DND-41 (cell line): ENCODE data around the gene TECPR1.

Experiments
- ATAC-seq: fragments of 200-7000 bp; cut with Tn5 transposase; 3 replicates; pipeline ENCODE4 v1.9.1; 2021; ENCODE audit warnings: low read depth; ENCODE audit not compliant: insufficient read depth
- DNase-seq: peaks from one replicate; pipeline ENCODE4 v3.0.0-alpha.2; 2020
- H2AFZ ChIP-seq: 2 replicates; pipeline ENCODE4 v1.6.0; 2012; ENCODE audit warnings: low read depth, low read length
- H3K27ac ChIP-seq: 2 replicates; pipeline ENCODE4 v1.5.1; 2012; ENCODE audit warnings: low read length, inconsistent platforms
- H3K27me3 ChIP-seq: fragments of 200-600 bp; sonication (generic); 2 replicates; pipeline ENCODE4 v1.6.0; 2012; ENCODE audit warnings: low read length, mild to moderate bottlenecking, inconsistent platforms; ENCODE audit not compliant: insufficient read depth, poor library complexity
- H3K36me3 ChIP-seq: 2 replicates; pipeline ENCODE4 v1.5.1; 2012; ENCODE audit warnings: low read length, inconsistent platforms; ENCODE audit not compliant: insufficient read depth
- H3K4me1 ChIP-seq: 2 replicates; pipeline ENCODE4 v1.5.1; 2012; ENCODE audit warnings: mild to moderate bottlenecking, low read length; ENCODE audit not compliant: insufficient read depth
- H3K4me2 ChIP-seq: 2 replicates; pipeline ENCODE4 v1.6.0; 2012; ENCODE audit warnings: mild to moderate bottlenecking, moderate library complexity, low read length, inconsistent platforms; ENCODE audit not compliant: insufficient read depth
- H3K4me3 ChIP-seq, 2 experiments: fragments of 200-600 bp in 1 of 2; shearing (Covaris generic) in 1 of 2; 2 replicates each; pipeline ENCODE4 v1.5.1; 2012 to 2016; ENCODE audit warnings: inconsistent platforms in 2 of 2, low read length in 2 of 2, mild to moderate bottlenecking in 2 of 2, low read depth in 1 of 2, moderate library complexity in 1 of 2
- H3K79me2 ChIP-seq: 2 replicates; pipeline ENCODE4 v1.6.0; 2012; ENCODE audit warnings: low read length, inconsistent platforms; ENCODE audit not compliant: insufficient read depth
- H3K9ac ChIP-seq: 2 replicates; pipeline ENCODE4 v1.6.0; 2012; ENCODE audit warnings: low read depth, mild to moderate bottlenecking, inconsistent platforms, low read length, moderate library complexity
- H3K9me3 ChIP-seq: 2 replicates; pipeline ENCODE4 v1.5.1; 2012; ENCODE audit warnings: low read length, moderate library complexity, mild to moderate bottlenecking, inconsistent platforms; ENCODE audit not compliant: insufficient read depth, severe bottlenecking
- H4K20me1 ChIP-seq: 2 replicates; pipeline ENCODE4 v1.6.0; 2012; ENCODE audit warnings: low read length; ENCODE audit not compliant: insufficient read depth
- CTCF ChIP-seq: IDR thresholded peaks from 2 replicates; pipeline ENCODE4 v1.5.1; 2012; ENCODE audit warnings: borderline replicate concordance, low read length, moderate library complexity, mild to moderate bottlenecking; ENCODE audit not compliant: poor library complexity, severe bottlenecking; ENCODE audit errors: extremely low read depth
- EZH2 ChIP-seq: IDR thresholded peaks from 3 replicates; pipeline ENCODE4 v1.6.1; 2012; ENCODE audit warnings: borderline replicate concordance, low read depth, mild to moderate bottlenecking, moderate library complexity, low read length, inconsistent platforms; ENCODE audit not compliant: severe bottlenecking

The TECPR1 gene

GRCh38 chr7:98294798-98295382 lies 42.9 kb upstream of the TECPR1 start:
- Histone ChIP-seq H3K9me3 (no peaks in the 10 kb centered on the region), H3K4me1 (no peaks in the 10 kb centered on the region), H3K4me3 (no peak overlapping the region), H3K79me2 (peaks cover 7% of the 10 kb centered on the region), H4K20me1 (peaks cover 38% of the 10 kb centered on the region), H3K27me3 (no peaks in the 10 kb centered on the region), H3K9ac (no peak overlapping the region), H2AFZ (no peak overlapping the region), H3K27ac (no peak overlapping the region), H3K36me3 (peaks cover 34% of the 10 kb centered on the region), H3K4me2 (no peak overlapping the region)
- TF ChIP-seq EZH2 = no peak
- peak; percentile 66 for TF ChIP-seq CTCF
- DNase-seq (peak; percentile 30), ATAC-seq (peak; percentile 77)

- Histone ChIP-seq H3K27me3 (no peaks in the 10 kb centered on the region), H3K36me3 (peaks cover 34% of the 10 kb centered on the region), H2AFZ (no peak overlapping the region), H3K4me1 (no peaks in the 10 kb centered on the region), H4K20me1 (peaks cover 44% of the 10 kb centered on the region), H3K27ac (no peak overlapping the region), H3K9me3 (no peaks in the 10 kb centered on the region), H3K79me2 (peaks cover 13% of the 10 kb centered on the region), H3K9ac (no peak overlapping the region), H3K4me3 (no peak overlapping the region), H3K4me2 (no peak overlapping the region)
- ATAC-seq = no peak
- TF ChIP-seq EZH2 (no peak), CTCF (no peak)
- DNase-seq = no peak
These were observed 42.3 kb upstream of the TECPR1 start for GRCh38 chr7:98294326-98294725.

GRCh38 chr7:98293746-98294145 lies 41.7 kb upstream of the TECPR1 start:
- Histone ChIP-seq H2AFZ (no peak overlapping the region), H3K4me2 (no peak overlapping the region), H4K20me1 (peaks cover 49% of the 10 kb centered on the region), H3K36me3 (peaks cover 35% of the 10 kb centered on the region), H3K79me2 (peaks cover 16% of the 10 kb centered on the region), H3K27me3 (no peaks in the 10 kb centered on the region), H3K27ac (no peak overlapping the region), H3K9ac (no peak overlapping the region), H3K9me3 (no peaks in the 10 kb centered on the region), H3K4me1 (no peaks in the 10 kb centered on the region), H3K4me3 (no peak overlapping the region)
- DNase-seq (no peak), ATAC-seq (no peak)
- no peak for TF ChIP-seq CTCF
- TF ChIP-seq EZH2 = no peak

GRCh38 chr7:98293265-98293664 lies 41.2 kb upstream of the TECPR1 start:
- Histone ChIP-seq H3K4me3 (no peak overlapping the region), H3K4me2 (no peak overlapping the region), H3K27ac (no peak overlapping the region), H3K79me2 (peaks cover 21% of the 10 kb centered on the region), H4K20me1 (peaks cover 54% of the 10 kb centered on the region), H3K9me3 (no peaks in the 10 kb centered on the region), H3K27me3 (no peaks in the 10 kb centered on the region), H3K4me1 (no peaks in the 10 kb centered on the region), H3K9ac (no peak overlapping the region), H2AFZ (no peak overlapping the region), H3K36me3 (peaks cover 38% of the 10 kb centered on the region)
- ATAC-seq (no peak), DNase-seq (no peak)
- no peak for TF ChIP-seq EZH2
- no peak for TF ChIP-seq CTCF
